ENCODE results near the gene DLL3.
A peak's percentile ranks its signal among the peaks of the same experiment; 100 is the strongest.

Gene DLL3

DNA sequence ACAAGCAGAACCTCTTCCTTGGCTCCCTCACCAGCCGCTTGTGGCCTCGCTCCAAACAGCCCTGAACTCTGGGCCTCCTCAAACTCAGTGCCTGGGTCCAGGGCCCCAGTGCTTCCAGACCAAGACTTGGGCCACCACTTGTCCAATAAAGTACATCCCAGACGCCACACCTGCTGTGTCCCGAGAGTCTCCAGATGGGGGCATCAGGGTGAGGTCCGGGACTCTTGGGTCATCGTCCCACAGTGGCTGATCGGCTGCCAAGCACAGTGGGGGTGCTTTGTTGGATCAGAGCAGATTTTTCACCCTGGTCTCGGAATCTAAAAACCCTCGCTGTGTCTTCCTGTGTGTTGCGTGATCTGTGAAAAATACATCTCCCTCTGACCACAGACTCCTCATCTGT lies 9.0 kb upstream of the DLL3 start:
- DNase-seq (ENCODE audit: low spot score) = no peak
- TF ChIP-seq, protein P1, sequence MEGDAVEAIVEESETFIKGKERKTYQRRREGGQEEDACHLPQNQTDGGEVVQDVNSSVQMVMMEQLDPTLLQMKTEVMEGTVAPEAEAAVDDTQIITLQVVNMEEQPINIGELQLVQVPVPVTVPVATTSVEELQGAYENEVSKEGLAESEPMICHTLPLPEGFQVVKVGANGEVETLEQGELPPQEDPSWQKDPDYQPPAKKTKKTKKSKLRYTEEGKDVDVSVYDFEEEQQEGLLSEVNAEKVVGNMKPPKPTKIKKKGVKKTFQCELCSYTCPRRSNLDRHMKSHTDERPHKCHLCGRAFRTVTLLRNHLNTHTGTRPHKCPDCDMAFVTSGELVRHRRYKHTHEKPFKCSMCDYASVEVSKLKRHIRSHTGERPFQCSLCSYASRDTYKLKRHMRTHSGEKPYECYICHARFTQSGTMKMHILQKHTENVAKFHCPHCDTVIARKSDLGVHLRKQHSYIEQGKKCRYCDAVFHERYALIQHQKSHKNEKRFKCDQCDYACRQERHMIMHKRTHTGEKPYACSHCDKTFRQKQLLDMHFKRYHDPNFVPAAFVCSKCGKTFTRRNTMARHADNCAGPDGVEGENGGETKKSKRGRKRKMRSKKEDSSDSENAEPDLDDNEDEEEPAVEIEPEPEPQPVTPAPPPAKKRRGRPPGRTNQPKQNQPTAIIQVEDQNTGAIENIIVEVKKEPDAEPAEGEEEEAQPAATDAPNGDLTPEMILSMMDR (IDR thresholded peaks at IDR 0.05) = no peak
- Histone ChIP-seq H3K4me3 (no peak overlapping the region), H3K27ac (no peak overlapping the region)

DNA sequence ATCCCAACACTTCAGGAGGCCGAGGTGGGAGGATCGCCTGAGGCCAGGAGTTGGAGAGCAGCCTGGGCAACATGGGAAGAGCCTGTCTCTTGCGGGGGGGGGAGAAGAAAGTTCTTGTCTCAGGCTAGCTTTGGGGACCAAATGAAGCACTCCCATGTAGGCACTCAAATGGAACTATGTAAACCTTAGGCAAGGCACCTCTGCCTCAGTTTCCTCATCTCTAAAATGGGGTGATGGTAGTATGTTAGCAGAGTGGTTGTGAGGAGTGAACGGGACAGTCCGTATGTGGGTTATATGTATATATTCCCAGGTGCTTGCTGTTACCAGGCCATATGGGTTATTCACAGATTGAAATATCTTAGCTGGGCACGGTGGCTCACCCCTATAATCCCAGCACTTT lies 6.5 kb upstream of the DLL3 start:
- no peak overlapping the region for H3K4me3 ChIP-seq
- no peak for DNase-seq (ENCODE audit: low spot score)
- no peak overlapping the region for H3K27ac ChIP-seq
- TF ChIP-seq, protein P1 (IDR thresholded peaks at IDR 0.05) = no peak

DNA sequence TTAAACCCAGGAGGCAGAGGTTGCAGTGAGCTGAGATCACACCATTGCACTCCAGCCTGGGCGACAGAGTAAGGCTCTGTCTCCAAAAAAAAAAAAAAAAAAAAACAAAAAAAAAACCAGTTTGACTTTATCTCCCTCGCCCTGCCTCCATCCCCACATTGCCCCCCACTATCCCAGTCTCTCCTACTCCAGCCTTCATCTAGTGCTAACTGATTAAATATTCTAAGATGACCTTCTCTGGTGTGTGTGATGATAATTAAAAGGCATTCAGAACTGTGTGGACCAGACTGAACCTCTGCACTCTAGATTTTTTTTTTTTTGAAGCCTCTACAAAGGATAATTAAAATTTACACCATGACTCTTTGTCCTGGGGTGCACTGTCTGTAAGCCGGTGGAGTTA lies 6.0 kb upstream of the DLL3 start:
- DNase-seq (ENCODE audit: low spot score) = no peak
- H3K4me3 ChIP-seq = no peak overlapping the region

DNA sequence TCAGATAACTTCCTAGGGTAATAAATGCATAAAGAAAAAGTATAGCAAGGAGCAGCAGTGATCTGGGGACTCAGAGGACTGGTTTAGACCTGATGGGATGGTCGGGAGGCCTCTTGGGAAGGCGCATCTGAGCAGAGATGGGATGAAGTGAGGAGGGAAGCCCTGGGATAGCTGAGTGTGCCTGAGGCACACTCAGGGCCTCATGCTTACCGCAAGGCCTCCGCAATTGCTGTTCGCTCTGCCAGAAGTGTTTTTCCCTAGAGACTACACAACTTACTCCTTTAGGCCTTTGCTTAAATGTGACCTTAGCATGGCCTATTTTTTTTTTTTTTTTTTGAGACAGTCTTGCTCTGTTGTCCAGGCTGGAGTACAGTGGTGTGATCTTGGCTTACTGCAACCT lies 4.1 kb upstream of the DLL3 start:
- no peak for DNase-seq (ENCODE audit: low spot score)
- TF ChIP-seq, protein P1 (IDR thresholded peaks at IDR 0.05) = no peak
- H3K4me3 ChIP-seq = no peak overlapping the region
- H3K27ac ChIP-seq = no peak overlapping the region

More for the DNA sequence above, 6.0 kb upstream of the DLL3 start:
- no peak overlapping the region for H3K27ac ChIP-seq
- TF ChIP-seq, protein P1 (IDR thresholded peaks at IDR 0.05) = no peak

DNA sequence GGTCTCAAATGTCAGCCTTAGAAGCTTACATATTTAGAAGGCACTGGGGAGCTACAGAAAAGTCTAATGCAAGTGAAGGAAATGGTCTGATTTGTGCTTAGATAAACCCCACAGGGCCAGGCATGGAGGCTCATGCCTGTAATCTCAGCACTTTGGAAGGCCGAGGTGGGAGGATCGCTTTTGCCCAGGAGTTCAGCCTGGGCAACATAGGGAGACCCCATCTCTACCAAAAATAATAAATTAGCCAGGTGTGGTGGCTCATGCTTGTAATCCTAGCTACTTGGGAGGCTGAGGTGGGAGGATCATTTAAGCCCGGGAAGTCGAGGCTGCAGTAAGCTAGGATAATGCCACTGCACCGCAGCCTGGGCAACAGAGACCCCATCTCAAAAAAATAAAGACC lies 2.7 kb upstream of the DLL3 start:
- TF ChIP-seq, protein P1 (IDR thresholded peaks at IDR 0.05) = no peak

DNA sequence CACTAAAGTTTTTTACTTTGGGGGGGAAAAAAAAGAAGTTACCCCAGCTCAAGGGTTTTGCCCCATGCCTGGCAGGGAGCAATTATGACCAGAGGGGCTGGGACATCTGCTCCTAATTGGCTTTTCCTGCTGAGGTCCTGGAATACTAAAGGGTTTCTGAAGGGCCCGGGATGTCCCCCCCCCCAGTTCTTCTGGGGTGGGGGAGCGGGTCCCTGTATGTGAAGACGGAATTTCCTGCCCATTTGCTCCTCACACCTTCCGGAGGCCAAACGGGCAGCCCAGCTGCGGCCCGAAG lies 1.1 kb upstream of the DLL3 start:
- no peak for DNase-seq (ENCODE audit: low spot score)
- TF ChIP-seq, protein P1 (IDR thresholded peaks at IDR 0.05) = no peak
- H3K4me3 ChIP-seq = peak overlapping the region; percentile 47
- H3K27ac ChIP-seq = no peak overlapping the region

More for the DNA sequence above, 2.7 kb upstream of the DLL3 start:
- Histone ChIP-seq H3K4me3 (no peak overlapping the region), H3K27ac (no peak overlapping the region)
- DNase-seq (ENCODE audit: low spot score) = no peak

DNA sequence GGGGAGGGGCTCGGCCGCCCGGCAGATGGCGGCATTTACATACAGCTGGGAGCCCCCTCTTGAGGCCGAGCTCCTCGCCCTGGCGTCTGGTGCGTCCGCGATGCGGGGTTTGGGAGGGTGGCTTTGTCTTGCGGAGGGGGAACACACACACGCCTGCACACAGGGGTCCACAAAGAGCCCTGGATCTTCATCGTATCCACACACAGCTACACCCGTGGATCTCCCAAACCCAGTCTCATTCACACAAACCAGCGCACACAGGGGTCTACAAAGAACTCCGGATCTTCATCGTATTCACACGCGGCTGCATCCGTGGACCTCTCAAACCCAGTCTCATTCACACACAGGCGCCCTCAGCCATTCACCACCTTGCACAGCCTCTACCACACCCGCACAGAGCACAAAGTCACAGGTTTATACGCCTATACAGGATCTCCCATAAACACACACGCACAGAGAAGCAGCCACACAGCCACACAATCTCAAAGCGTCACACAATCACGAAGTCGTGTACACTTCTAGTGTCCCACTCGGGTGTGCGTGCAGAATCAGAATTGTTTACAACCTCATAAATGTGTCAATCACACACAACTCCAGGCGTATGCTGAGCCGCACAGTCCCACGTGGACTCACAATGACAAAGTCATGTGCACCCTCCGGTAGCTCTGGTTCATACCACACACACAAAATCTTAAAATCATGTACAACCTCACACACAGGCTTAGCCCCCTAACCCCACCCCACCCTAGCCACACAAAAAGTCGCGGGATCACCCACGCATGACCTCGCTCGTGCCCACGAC lies 550 bp upstream of the DLL3 start:
- TF ChIP-seq, protein P1 (IDR thresholded peaks at IDR 0.05) = no peak
- Histone ChIP-seq H3K4me3 (peak overlapping the region; percentile 47), H3K27ac (no peak overlapping the region)
- DNase-seq (ENCODE audit: low spot score) = no peak

All from coronary artery (tissue), 2 donors.